Umbilical cord (tissue), 2 donors: Measurements from ENCODE around the gene TCP10L. TPM values are rescaled to one million over a fixed set of nuclear protein-coding genes. Genes with fewer than 3 reads are reported as not detected.
"Not testable (repeated sequence)": the region's sequence is repeated elsewhere in the genome, so short reads cannot be mapped to it uniquely, and the experiment has no call there.

Experiments
- DNase-seq: peaks from one replicate; pipeline ENCODE4 v3.0.0-alpha.2; 2015; ENCODE audit warnings: low spot score
- total RNA-seq: library from RNA; depleted of rRNA; stranded (reverse); fragments of >200 nt; gene quantifications from one replicate; pipeline ENCODE4 v1.2.3, GENCODE V29; 2014; ENCODE audit warnings: low replicate concordance; ENCODE audit not compliant: insufficient read depth

Gene TCP10L, protein sequence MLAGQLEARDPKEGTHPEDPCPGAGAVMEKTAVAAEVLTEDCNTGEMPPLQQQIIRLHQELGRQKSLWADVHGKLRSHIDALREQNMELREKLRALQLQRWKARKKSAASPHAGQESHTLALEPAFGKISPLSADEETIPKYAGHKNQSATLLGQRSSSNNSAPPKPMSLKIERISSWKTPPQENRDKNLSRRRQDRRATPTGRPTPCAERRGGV
- total RNA-seq: not detected

DNA sequence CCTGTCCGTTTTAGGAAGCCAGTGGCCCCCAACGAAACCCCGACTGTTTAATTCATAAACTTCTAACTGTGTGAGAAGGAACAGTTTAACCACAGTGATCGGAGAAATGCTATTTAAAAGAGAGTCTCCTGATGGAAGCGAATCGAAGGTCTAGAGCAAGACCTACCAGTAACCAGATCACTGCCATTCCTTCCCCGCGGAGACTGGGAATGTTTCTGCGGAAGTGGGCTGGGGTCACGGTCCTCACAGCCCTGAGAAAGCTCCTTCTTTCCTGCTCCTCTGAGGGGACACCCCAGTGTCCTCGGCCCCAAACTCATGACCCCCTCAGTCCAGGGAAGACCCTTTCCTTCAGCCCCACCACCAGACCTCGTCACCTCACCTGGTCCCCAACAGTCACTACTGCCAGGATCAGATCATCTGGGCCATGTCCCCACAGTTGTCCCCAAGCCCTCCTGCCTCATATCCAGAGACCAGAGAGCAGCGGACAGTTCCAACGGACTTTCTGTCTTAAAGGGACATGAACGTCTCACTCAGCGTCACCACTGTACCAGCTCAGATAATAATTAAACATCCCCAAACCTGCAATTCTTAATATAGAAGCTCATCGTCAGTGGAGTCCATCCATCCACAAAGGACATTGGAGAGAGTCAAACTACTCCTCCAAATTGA, at the start of gene TCP10L:
TCP10L (minus strand) TSS at position 482 of the 669 bp plus-strand sequence. CDS start 1,219 bp downstream, outside the sequence.
- no peak for DNase-seq

DNA sequence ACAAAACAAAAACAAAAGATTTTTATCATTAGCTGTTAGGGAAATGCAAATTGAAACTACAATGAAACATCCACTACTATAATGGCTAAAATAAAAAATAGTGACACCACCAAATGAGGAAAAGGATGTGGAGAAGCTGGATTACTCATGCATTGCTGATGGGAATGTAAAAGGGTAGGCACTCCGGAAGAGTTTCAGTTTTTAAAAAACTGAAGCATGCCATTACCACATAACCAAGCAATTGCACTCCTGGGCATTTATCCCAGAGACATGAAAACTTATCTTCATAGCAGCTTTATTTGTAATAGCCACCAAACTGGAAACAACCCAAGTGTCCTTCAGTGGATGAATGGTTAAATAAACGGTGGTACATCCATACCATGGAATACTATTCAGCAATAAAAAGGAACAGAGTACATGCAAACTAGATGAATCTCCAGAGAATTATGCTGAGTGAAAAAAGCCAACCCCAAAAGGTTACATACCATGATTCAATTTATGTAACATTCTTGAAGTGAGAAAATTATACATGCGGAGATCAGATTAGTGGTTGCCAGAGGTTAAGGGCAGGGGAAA, 41.4 kb upstream of the TCP10L start:
- DNase-seq: no peak

DNA sequence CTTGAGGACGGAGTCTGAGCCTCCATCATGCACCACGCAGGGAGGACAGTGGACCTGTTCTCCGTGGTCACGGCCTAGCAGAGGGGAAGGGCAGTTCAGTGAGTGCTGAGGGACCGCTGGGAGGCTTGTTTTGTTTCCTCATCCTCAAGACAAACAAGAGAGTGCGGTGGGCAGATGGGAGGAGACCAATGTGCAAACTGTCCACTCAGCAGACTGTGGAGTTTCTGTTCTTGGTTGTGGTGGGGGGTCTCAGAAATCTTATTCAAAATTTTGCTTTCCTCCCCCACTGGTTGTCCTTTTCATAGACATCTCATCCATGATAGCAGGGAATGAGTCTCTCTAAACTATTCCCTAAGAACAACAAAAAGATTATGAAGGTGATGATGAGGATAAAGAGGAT, 32.9 kb upstream of the TCP10L start:
- DNase-seq: not testable (repeated sequence)

DNA sequence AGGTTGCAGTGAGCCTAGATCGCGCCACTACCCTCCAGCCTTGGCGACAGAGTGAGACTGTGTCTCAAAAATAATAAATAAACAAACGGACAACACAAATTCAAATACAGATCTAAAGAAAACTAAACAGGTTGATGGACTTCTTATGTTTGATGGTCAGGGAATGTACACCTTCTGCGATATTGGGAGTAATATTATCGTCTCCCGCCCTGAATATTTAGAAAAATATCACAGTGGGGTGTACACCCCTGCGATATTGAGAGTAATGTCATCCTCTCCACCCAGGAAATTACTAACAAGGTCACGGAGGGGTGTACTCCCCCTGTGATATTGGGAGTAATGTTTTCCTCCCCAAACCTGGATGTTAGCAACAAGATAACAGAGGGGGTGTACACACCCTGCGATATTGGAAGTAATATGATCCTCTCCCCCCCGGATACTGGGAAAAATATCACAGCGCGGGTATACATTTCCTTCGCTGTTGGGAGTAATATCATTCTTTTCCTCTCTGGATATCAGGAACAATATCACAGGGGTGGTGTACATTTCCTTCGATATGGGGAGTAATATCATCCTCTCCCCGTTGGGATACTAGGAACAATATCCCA, 28.2 kb upstream of the TCP10L start:
- DNase-seq: no peak

DNA sequence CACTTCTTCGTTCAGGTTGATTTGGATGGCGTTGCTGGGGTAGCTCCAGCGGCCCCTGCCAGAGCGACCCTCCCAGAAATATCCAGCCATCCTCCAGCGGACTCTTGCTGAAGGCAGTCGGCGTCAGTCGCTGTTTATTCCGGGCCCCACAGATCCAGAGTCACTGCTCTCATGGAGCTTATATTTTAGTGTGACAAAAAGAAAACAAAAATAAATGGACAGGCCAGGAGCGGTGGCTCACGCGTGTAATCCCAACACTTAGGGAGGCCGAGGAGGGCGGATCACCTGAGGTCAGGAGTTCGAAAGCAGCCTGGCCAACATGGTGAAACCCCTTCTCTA, 27.6 kb upstream of the TCP10L start:
- no peak for DNase-seq

DNA sequence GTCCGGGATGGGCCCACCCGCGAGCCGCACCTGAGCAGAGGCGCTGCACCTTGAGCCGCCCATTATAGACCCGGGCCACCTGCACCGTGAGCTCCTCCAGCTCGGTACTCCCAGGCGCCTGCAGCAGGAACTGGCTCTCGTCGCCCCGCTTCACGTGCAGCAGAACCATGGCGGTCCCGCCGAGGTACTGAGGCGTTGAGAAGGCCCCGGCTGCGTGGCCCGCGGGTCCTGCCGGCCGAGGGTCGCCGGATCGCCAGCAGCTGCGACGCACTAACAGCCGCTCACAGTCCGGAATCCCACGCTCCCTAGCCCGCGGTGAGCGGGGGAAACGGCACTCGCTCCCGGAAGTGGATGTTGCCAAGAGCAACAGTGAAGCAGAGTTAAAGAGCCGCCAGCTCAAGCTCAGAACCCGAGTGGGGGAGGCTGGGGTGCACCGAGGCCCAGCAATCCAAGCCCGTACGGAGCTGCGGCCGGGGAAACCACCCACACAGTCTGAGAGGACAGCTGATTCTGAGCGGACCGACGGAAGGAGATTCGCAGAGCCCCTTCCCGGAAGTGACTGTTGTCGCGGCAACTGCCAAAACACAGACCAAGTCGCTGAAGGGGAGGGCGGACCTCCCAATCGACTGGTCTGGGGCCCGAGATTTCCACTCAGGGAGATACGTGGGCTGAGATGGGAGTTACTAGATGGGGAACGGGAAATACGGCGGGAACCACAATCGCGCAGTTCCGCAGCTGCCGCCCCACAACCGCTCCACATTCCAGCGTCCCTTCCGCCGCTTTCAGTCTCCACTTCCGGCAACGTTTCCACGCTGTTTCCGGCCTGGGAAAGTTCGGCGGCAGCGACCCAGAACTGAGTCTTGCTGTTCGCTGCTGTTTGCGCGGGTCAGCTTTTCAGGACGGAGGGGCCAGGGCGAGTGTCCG, 27.0 kb upstream of the TCP10L start, which contains the start of gene CFAP298:
CFAP298 (minus strand) TSS at position 303 of the 924 bp plus-strand sequence; CDS start at position 169, 134 bp downstream.
- DNase-seq: peak; percentile 96

DNA sequence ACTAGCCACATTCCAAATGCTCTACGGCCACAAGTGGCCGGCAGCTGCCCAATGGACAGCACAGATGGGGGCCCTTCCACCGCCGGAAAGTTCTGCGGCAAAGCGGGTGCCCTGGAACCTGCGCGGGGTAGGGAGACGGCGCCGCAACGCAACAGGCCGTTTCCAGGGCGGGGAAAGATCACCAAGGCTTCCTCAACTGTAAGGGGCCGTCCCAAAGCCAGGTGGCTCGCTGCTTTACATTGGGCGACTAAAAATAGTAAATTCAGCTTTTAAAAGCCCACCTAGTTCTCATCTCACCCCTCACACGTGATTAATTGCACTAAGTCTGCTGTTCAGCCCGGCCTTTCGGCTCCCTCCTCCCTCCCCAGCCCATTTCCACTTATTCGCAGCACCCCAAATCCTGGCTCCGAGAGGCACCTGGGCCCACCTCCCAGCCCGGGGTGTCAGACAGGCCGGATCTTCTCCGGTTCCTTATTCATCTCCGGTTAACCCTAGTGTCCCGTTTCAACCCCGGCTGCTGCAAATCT, 26.2 kb upstream of the TCP10L start:
- DNase-seq: no peak

DNA sequence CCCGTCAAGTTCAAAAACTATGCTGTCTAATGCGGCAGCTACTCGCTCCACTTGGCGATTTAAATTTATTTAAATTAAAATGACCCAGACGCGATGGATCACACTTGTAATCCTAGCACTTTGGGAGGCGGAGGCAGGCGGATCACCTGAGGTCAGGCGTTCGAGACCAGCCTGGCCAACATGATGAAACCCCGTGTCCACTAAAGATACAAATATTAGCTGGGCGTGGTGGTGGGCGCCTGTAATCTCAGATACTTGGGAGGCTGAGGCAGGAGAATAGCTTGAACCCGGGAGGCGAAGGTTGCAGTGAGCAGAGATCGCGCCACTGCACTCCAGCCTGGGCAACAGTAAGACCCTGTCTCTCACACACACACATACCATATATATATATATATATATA, 25.6 kb upstream of the TCP10L start:
- DNase-seq: not testable (repeated sequence)

DNA sequence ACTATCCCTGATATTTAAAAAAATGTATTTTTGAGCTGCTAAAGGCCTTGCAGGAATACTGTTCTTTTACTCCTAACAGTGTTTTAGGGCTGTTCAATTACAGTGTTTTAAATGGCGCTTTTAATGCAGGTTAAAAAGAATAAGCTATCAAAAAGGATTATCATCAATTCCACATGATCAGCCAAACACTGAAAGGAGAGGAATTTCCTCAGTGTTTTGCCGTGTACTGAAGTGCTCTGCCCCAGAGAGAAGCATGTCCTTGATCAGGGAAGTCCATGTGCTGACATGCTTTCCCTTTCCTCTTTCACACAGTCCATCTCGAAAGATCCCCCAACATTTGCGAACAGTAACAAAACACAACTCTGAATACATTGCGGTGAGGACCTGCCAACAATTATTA, 23.5 kb upstream of the TCP10L start:
- DNase-seq: no peak

DNA sequence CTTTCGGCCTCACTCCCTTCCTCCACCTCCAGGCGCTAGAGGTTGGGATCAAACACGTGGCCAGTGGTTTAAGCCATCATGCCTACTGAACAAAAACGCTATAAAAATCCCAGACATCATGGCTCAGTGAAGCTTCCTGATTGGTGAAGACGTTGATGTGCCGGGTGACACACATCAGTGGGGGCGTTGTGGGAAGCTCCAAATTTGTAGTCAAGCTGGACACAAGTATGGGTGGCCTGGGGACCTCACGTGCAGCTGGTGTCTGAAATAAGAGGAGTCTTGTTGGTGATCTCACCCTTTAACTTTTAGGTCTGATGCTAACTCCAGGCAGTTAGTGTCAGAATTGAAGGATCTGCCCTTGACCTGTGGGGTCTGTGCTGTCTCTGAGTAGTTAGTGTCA, 20.1 kb upstream of the TCP10L start:
- DNase-seq: no peak

DNA sequence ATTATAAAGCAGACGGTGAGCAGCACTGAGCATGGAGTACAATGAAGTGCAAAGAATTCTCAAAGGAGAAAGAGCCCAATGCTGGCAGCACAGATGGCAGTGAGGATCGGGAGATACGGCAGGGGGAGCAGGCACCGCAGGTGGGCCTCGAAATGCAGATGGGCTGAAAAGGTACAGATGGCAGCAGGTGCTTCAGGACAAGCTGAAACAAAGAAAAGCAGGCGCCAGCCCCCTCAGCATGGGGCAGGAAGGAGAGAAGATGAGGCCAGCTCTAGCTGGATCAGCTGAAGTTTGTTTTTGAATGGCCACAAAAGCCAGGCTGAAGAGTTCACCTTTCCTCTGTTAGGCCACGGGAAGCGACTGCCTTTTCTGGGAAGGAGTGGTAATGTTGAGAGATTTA, 19.1 kb upstream of the TCP10L start:
- DNase-seq: no peak

DNA sequence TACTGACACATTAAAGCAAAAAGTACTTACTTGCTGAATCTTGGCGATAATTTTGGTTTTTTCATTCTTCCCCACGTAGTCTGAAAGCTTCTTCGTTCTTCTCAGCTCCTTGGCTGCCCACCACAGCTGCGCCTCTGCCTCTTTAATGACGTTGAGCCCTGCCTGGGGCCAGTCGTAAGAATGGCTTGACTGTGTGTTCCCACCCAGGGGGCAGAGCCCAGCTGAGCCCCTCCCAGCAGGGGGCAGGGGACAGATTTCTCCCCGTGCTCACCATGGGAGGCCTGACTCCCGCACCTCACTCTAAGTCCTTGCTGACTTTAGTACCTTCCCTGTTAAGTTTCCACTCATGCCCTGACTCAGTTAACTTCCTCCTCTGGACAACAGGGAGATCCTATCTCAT, 17.8 kb upstream of the TCP10L start:
- no peak for DNase-seq

DNA sequence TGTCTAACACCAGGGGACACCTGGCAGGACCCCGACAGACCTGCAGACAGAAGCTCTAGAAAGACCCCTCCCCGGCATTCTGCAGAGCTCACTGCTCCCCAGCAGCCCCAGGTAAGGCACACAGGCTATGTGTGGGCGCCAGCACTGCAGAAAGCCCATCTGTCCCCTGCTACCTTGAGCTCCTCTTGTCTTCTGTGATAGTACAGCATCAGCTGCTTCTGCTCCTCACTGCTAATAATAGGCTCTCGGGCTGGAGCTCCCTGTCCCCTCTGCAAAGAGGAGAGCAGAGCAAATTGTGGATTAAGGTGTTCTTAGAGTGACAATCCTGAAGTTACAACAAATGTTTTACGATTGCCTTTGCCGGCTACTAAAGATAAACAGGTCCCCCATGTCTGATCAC, 16.8 kb upstream of the TCP10L start:
- DNase-seq: no peak

DNA sequence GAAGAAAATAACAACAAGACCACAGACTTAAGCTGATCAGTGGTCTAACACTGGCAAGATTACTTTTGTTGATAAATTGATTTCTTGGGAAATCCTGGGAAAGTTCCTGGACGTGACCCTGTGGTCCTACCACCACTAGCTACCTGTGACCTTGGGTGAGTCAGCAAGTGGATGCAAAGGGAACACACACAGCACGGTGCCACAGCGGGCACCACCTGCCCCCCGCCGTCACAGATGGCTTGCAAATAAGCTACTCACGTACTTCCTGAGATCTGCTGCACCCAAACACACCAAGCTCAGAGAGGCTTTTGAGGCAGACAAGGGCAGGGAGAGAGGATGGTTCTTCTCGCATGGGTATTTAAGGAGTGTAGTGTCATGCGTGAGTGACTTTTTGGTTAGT, 14.2 kb upstream of the TCP10L start:
- DNase-seq: no peak

DNA sequence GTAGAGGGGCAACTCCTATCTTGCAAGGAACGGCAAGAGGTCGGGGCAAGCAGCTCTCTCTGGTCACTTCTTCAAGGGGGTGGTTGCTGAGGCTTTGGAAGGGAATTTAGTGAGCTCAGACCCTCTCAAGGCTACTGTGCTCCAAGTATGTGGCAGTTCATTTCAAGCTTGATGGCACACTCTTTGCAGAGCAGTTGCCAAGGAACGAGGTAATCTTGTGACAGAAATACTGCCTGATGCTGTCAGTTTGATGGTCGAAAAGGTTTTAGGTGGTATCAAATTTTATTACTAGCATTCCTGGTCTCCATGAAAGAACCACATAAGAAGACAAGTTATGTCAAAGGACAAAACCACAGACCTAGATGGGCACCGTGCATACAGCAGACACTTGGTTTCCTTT, 13.8 kb upstream of the TCP10L start:
- DNase-seq: no peak

DNA sequence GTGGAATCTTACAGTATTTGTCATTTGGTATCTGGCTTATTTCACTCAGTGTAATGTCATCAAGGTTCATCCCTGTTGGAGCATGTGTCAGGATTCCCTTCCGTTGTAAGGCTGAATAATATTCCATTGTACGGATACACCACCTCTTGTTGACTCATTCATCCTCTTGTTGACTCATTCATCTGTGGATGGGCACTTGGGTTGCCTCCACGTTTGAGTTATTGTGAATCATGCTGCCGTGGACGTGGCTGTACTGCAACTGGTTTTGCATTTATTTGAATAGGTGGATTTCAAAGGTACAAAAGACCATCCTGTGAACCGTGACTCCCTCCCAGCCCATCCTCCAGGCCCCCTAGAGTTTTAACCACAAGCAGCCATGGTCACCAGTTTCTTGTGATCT, 11.9 kb upstream of the TCP10L start:
- DNase-seq: no peak

DNA sequence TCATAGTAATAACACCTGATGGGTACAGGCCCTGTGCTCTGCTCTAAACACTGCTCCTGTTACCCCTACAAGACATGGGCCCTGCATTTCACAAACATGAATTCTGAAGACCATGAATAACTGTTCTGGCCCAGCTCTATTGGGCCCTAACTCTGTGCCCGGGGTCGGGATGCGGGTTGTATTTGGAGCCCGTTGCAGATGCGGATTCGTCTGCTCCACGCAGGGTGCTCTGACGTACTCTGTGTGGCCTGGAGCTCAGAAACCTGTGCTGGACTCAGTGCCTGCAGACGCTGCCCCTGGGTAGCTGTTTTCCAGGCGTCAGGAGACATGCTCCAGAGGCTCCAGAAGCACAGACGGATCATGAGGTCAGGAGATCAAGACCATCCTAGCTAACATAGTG, 10.1 kb upstream of the TCP10L start:
- DNase-seq: no peak

DNA sequence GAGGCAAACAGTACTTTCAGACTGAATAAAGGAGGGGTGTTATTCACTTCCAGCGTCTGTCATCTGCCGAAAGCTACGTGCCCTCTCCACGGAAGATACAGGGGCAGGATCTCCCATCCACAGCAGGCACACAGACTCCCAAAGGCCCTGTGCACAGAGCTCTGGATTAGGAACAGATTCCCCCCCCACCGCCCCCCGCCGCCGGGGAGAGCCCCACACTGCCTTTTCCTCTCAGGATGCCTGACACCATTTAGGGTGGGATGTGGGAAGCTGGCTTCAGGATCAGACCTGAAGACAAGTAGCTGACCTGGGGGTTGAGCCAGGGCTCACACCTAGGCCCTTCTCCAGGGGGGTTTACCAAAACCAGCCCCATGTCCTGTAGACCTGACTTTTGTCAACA, 8.4 kb upstream of the TCP10L start:
- no peak for DNase-seq

DNA sequence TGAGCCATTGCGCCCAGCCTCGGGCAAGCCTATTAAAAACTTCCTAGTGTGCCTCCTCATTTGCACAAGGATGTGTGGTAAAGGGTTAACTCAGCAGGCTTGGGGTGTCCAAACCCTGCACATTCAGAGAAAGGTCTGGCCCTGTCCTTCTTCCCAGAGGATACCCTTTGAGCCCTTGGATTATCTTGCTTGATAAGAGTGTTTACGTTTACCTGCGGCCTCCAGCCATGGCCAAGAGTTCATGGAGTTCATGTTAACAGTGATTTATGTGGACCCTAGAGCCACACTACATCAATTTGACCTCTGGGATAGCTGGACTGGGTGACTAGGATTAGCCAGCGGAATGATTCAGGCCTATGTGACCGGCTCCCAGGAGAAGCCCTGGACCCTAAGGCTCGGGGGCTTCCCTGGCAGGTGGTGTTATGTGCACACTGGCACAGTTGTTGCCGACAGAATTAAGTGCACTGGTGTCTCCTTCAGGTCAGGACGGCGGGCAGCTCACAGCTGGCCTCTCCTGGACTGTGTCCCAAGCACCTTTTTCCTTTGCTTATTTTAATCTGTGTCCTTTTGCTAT, 7.7 kb upstream of the TCP10L start:
- DNase-seq: no peak

DNA sequence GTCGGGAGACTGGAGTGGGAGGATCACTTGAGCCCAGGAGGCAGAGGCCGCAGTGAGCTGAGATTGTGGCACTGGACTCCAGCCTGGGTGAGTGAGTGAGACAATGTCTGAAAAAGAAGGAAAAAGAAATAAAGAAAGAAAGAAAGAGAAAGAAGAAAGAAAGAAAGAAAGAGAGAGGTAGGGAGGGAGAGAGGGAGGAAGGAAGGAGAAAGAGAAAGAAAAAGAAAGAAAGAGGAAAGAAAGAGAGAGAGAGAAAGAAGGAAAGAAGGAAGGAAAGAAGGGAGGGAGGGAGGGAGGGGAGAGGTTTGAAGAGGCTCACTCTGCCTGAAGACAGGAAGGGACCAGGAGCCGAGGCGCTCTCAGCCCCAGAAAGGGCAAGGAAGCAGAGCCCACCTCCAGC, 4.8 kb upstream of the TCP10L start:
- DNase-seq: no peak

DNA sequence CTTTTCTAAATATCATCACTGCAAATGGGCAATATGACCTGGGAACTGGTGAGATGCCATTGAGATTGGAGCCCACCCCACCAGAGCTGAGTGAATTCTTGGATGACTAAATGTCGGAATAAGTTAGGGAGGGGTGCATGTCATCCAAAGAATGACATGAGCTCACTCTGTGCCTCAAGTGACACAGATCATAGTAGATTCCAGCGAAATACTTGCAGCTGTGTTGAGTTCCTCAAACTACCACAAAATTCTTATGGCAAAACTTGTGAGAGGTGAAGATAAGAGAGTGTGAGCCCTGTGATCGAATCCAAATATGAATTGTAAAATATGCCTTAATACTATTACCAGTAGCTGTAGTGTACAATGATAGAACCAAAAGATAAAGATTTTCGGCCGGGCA, 2.3 kb upstream of the TCP10L start:
- DNase-seq: no peak
